Nephron progenitor cell (in vitro differentiated cells): ENCODE data around the gene PYGO1.
"Not testable (repeated sequence)": the region's sequence is repeated elsewhere in the genome, so short reads cannot be mapped to it uniquely, and the experiment has no call there.

ENCODE experiments used
- DNase-seq: peaks from one replicate; pipeline ENCODE4 v3.0.0; 2021
- H3K27ac Mint-ChIP-seq: 2 replicates; pipeline ENCODE4 v1.8.0; 2021; ENCODE audit warnings: mild to moderate bottlenecking, moderate library complexity, mixed read lengths
- H3K27me3 Mint-ChIP-seq: 2 replicates; pipeline ENCODE4 v1.8.0; 2021; ENCODE audit warnings: mild to moderate bottlenecking, low read depth, mixed read lengths; ENCODE audit not compliant: poor library complexity
- H3K36me3 Mint-ChIP-seq: 2 replicates; pipeline ENCODE4 v1.8.0; 2021; ENCODE audit warnings: low read depth, mixed read lengths
- H3K4me1 Mint-ChIP-seq: 2 replicates; pipeline ENCODE4 v1.8.0; 2021; ENCODE audit warnings: mixed read lengths
- H3K4me3 Mint-ChIP-seq: 2 replicates; pipeline ENCODE4 v1.8.0; 2021; ENCODE audit warnings: mild to moderate bottlenecking, moderate library complexity, mixed read lengths
- H3K9me3 Mint-ChIP-seq: 2 replicates; pipeline ENCODE4 v1.8.0; 2021; ENCODE audit warnings: mild to moderate bottlenecking, moderate library complexity, mixed read lengths
- TF ChIP-seq, protein P1 (sequence below): fragments of 200-600 bp; sonication (generic); IDR thresholded peaks from 2 replicates; pipeline ENCODE4 v1.5.0; 2021; ENCODE audit warnings: antibody characterized with exemption

Gene PYGO1

DNA sequence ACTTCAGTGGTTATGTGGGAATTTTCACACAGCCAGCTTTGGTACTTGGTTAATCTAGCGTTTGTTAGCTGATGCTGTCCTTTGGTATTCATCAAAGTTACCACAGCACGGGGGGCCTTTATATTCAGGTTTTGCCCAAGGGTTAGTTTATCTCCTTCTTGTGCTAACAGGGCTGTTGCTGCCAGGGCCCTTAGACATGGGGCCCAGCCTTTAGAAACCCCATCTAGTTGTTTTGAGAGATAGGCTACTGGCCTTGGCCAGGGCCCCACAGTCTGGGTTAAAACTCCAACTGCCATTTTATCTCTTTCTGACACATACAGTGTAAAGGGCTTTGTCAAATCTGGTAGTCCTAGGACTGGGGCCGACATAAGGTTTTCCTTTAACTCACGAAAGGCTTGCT is 72.7 kb downstream of the PYGO1 start:
- Mint-ChIP-seq H3K4me1 (peaks cover 29% of the 10 kb centered on the region), H3K27ac (no peak overlapping the region), H3K27me3 (peaks cover 7% of the 10 kb centered on the region), H3K9me3 (peaks cover 5% of the 10 kb centered on the region), H3K4me3 (no peak overlapping the region), H3K36me3 (no peaks in the 10 kb centered on the region)
- DNase-seq = no peak
- TF ChIP-seq, protein P1, sequence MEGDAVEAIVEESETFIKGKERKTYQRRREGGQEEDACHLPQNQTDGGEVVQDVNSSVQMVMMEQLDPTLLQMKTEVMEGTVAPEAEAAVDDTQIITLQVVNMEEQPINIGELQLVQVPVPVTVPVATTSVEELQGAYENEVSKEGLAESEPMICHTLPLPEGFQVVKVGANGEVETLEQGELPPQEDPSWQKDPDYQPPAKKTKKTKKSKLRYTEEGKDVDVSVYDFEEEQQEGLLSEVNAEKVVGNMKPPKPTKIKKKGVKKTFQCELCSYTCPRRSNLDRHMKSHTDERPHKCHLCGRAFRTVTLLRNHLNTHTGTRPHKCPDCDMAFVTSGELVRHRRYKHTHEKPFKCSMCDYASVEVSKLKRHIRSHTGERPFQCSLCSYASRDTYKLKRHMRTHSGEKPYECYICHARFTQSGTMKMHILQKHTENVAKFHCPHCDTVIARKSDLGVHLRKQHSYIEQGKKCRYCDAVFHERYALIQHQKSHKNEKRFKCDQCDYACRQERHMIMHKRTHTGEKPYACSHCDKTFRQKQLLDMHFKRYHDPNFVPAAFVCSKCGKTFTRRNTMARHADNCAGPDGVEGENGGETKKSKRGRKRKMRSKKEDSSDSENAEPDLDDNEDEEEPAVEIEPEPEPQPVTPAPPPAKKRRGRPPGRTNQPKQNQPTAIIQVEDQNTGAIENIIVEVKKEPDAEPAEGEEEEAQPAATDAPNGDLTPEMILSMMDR = no peak

DNA sequence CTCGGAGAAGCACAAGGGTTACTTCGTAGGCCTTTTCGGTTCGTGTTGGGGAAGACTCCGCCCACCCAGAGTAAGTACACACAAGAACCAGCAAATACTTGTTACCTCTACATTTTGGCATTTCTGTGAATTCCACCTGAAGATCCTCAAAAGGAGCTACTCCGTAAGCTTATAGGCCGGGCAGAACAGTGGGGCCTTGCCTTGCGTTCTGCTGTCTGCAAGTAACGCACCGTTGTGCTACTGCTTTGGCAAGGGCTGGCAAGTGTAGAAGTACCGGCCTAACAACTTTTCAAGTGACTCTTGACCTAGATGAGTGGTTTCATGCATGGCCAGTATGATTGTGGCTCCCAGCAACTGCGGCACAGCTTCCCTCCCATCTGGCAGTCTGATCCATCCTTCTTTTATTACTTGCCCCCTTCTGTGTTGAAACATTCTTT is 73.7 kb downstream of the PYGO1 start:
- peaks cover 7% of the 10 kb centered on the region for H3K27me3 Mint-ChIP-seq
- DNase-seq = no peak
- peaks cover 29% of the 10 kb centered on the region for H3K4me1 Mint-ChIP-seq
- H3K36me3 Mint-ChIP-seq = no peaks in the 10 kb centered on the region
- TF ChIP-seq, protein P1 = no peak
- no peaks in the 10 kb centered on the region for H3K9me3 Mint-ChIP-seq
- H3K27ac Mint-ChIP-seq = no peak overlapping the region
- no peak overlapping the region for H3K4me3 Mint-ChIP-seq

DNA sequence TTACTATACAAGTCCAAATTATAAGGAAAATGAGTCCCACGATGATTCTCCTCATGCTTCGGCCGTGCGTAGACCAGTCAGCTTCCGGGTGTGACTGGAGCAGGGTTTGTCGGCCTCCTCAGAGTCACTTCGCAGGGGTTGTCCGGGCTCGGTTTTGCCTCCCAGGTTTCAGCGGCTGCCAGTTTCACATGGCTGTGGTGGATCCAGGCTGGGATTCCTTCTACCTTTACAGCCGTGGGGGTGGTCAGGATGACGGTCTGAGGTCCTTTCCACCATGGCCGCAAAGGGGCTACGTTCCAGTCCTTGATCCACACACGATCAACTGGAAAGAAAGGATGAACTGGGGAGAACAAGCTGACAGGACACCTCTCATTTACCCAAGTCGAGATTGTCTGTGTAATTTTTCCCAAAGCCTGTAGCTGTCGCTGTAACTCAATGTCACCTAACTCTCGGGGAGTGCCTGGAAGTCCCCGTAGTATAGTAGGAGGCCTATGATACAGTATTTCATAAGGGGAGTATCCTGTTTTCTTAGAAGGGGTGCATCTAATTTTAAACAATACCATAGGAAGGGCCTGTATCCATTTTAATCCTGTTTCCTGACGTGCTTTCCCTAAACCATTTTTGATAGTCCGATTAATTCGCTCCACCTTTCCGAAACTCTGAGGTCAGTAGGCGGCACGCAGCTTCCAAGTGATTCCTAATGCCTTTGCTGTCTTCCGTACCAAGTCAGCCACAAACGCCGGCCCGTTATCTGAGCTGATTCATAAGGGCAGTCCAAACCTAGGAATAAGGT is 74.3 kb downstream of the PYGO1 start:
- H3K27me3 Mint-ChIP-seq, H3K9me3 Mint-ChIP-seq, H3K36me3 Mint-ChIP-seq, H3K27ac Mint-ChIP-seq, H3K4me3 Mint-ChIP-seq: not testable (repeated sequence)
- DNase-seq = peak; percentile 22
- TF ChIP-seq, protein P1 = peak; percentile 41
- H3K4me1 Mint-ChIP-seq = peaks cover 29% of the 10 kb centered on the region

DNA sequence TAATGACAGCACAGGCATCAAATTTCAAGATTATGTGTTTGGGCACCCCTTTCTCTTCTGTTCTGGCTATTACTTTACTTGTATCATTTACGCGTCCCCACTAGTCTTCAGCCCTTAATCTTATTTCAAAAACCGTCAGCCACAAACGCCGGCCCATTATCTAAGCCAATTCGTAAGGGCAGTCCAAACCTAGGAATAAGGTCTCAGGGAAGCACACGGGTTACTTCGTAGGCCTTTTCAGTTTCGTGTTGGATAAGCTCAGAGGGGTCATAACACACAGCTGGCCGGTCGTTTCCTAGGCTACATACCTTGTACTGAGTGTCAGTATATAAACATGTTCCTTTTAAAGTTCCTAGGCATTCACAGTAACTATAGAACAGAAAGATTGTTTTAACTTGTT is 75.0 kb downstream of the PYGO1 start:
- Mint-ChIP-seq H3K9me3 (no peaks in the 10 kb centered on the region), H3K4me3 (peak overlapping the region; percentile 13), H3K4me1 (peaks cover 29% of the 10 kb centered on the region), H3K36me3 (no peaks in the 10 kb centered on the region), H3K27me3 (peaks cover 7% of the 10 kb centered on the region), H3K27ac (peak overlapping the region; percentile 77)
- TF ChIP-seq, protein P1 = no peak
- no peak for DNase-seq

DNA sequence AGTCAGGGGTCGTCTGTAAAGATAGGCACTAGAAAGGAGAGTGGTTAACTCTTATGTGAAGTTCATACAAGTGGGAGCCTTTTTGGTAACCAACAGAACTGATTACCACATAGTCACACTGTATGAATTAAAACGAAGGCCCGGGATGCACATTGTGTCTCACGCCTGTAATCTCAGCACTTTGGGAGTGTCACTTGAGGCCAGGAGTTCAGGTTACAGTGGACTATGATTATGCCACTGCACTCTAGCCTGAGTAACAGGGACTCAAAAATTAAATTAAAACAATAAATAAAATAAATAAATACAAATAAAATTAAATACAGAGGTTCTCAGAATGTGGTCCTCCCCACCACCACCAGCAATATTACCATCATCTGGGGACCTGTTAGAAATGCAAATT is 80.6 kb downstream of the PYGO1 start:
- Mint-ChIP-seq H3K4me1 (peaks cover 10% of the 10 kb centered on the region), H3K27ac (no peak overlapping the region), H3K4me3 (no peak overlapping the region), H3K27me3 (no peaks in the 10 kb centered on the region), H3K36me3 (no peaks in the 10 kb centered on the region), H3K9me3 (peaks cover 33% of the 10 kb centered on the region)
- no peak for DNase-seq
- TF ChIP-seq, protein P1 = no peak

DNA sequence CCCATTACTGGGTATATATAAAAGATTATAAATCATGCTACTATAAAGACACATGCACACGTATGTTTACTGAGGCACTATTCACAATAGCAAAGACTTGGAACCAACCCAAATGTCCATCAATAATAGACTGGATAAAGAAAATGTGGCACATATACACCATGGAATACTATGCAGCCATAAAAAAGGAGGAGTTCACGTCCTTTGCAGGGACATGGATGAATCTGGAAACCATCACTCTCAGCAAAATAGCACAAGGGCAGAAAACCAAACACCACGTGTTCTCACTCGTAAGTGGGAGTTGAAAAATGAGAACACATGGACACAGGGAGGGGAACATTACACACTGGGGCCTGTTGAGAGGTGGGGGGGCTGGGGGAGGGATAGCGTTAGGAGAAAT is 82.7 kb downstream of the PYGO1 start:
- H3K27ac Mint-ChIP-seq, H3K4me3 Mint-ChIP-seq, H3K4me1 Mint-ChIP-seq, DNase-seq, H3K27me3 Mint-ChIP-seq, H3K36me3 Mint-ChIP-seq: not testable (repeated sequence)
- peaks cover 35% of the 10 kb centered on the region for H3K9me3 Mint-ChIP-seq
